BLaER1 (cell line): ENCODE results near the gene KCNIP3.
"Not testable (repeated sequence)": the region's sequence is repeated elsewhere in the genome, so short reads cannot be mapped to it uniquely, and the experiment has no call there.

ENCODE experiments used
- H3K27ac ChIP-seq: shearing (Covaris generic); formaldehyde crosslinking; 2 replicates; pipeline ENCODE4 v1.8.1; 2022
- H3K27me3 ChIP-seq: shearing (Covaris generic); formaldehyde crosslinking; 2 replicates; pipeline ENCODE4 v1.8.1; 2022
- H3K36me3 ChIP-seq: shearing (Covaris generic); formaldehyde crosslinking; 2 replicates; pipeline ENCODE4 v1.8.1; 2022
- H3K4me1 ChIP-seq: shearing (Covaris generic); formaldehyde crosslinking; 2 replicates; pipeline ENCODE4 v1.8.1; 2022
- H3K4me2 ChIP-seq: shearing (Covaris generic); formaldehyde crosslinking; 2 replicates; pipeline ENCODE4 v1.8.1; 2022
- H3K4me3 ChIP-seq: shearing (Covaris generic); formaldehyde crosslinking; 2 replicates; pipeline ENCODE4 v1.8.1; 2022
- H3K9ac ChIP-seq: shearing (Covaris generic); formaldehyde crosslinking; 2 replicates; pipeline ENCODE4 v1.8.1; 2022
- H3K9me3 ChIP-seq: shearing (Covaris generic); formaldehyde crosslinking; 2 replicates; pipeline ENCODE4 v1.8.1; 2022
- H4K20me1 ChIP-seq: shearing (Covaris generic); formaldehyde crosslinking; 2 replicates; pipeline ENCODE4 v1.8.1; 2022
- Cebpa-rat ChIP-seq: shearing (Covaris generic); IDR thresholded peaks from 2 replicates; pipeline ENCODE4 v1.8.1; 2022

The KCNIP3 gene

DNA sequence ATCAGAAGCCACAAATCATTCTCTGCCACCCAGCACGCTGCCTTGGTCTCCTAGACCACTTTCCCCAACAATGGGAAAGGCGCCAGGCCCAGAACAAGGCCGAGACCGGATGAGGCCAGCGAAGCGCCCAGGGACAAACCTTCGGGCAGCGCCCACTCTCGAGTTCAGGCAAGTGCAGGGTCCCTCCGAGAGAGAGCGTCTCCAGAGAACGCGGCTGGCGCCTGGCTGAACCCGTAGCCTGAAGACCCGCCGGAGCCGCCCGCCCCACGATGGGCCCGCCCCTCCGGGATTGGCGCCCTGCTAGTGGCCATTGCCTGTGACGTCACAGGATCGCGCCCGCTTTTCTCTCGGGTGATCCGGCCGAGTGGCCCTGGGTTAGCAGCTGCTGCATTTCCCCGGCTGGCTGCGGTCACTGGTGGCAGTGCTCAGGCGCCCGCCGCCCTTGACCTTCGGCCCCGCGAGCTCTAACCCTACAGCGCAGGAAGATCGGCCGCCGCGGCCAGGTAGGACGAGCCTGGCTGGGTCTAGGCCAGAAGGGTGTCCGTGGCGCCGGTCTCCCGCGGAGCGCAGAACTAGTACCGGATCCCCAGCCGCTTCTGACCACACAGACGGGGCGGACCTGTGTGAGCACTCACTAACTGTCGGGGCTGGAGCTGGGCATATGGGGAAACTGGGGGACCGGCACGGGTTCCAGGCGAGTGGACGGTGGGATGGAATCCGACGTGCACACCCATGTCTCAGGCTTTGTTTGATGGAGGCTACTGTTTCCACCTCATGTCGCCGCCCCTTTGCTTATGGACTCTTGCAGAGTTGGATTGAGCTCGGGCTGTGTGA lies 105.4 kb downstream of the KCNIP3 start, which contains the start of gene FAHD2A:
Gene FAHD2A, plus strand, starts transcription at position 339 of the 834 bp plus-strand sequence. CDS start 2,851 bp downstream, outside the sequence.
- no peak for TF ChIP-seq Cebpa-rat
- H4K20me1 ChIP-seq, result peaks cover 20% of the 10 kb centered on the region
- peak within 1 kb of the TSS; percentile 85 for H3K27ac ChIP-seq
- peak within 1 kb of the TSS; percentile 92 for H3K4me2 ChIP-seq
- no peaks in the 10 kb centered on the region for H3K27me3 ChIP-seq
- H3K4me1 ChIP-seq, result peaks cover 20% of the 10 kb centered on the region
- peak within 1 kb of the TSS; percentile 91 for H3K4me3 ChIP-seq
- peak within 1 kb of the TSS; percentile 88 for H3K9ac ChIP-seq
- H3K36me3 ChIP-seq, result peaks cover 13% of the 10 kb centered on the region
- no peaks in the 10 kb centered on the region for H3K9me3 ChIP-seq

DNA sequence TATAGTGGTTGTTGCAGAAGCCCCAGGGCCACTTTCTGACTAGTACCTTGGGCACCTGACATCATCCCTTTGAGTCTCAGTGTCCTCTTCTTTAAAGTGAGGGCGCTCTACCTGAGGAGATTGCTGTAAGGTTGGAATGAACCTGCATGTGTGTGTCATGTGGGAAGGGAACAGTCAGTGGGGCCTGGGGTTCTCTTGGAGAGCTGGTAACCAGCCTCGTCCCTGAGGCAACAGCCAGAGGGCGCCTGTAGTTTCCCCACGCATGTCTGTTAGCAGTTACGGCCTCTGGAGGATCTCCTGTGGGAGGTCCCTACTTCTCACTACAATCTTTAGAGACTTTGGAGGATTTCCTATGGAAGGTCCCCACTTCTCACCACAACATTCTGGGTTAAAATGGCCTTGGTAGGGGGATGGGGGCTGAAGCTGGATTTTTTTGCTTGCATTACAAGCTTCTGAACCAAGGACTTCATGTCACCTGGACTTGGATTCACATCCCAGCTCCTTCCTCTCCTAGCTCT lies 106.1 kb downstream of the KCNIP3 start:
- not testable (repeated sequence) for H3K9me3 ChIP-seq, H3K27me3 ChIP-seq
- peak overlapping the region; percentile 88 for H3K9ac ChIP-seq
- peak overlapping the region; percentile 92 for H3K4me2 ChIP-seq
- H3K4me1 ChIP-seq, result peaks cover 20% of the 10 kb centered on the region
- H4K20me1 ChIP-seq, result peaks cover 22% of the 10 kb centered on the region
- H3K36me3 ChIP-seq, result peaks cover 19% of the 10 kb centered on the region
- H3K27ac ChIP-seq, result peak overlapping the region; percentile 85
- peak overlapping the region; percentile 91 for H3K4me3 ChIP-seq

DNA sequence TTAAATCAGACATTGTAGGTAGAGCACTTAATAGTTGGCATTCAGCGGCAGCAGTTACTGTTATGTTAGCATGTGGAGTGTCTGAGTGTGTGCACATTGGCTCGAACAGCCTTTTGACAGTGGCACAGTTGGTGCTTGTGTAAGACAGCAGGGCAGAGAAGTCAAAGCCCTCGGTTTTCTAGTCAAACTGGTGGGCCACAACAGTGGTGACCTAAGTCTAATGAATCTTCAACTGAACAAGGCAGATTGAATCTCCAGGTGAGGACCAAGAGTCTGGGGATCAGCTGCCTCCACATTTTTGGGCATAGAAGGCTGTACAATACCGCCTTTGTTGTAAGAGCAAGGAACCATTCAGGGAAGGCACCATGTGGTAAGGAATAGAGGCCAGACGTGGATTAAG lies 106.7 kb downstream of the KCNIP3 start:
- H3K9me3 ChIP-seq, H3K27ac ChIP-seq, H3K27me3 ChIP-seq: not testable (repeated sequence)
- Histone ChIP-seq H4K20me1 (peaks cover 22% of the 10 kb centered on the region), H3K36me3 (peaks cover 25% of the 10 kb centered on the region), H3K4me3 (peak overlapping the region; percentile 91; the same call in 1 of the 2 replicates), H3K4me2 (peak overlapping the region; percentile 92), H3K4me1 (peaks cover 20% of the 10 kb centered on the region), H3K9ac (peak overlapping the region; percentile 88; the same call in 1 of the 2 replicates)

DNA sequence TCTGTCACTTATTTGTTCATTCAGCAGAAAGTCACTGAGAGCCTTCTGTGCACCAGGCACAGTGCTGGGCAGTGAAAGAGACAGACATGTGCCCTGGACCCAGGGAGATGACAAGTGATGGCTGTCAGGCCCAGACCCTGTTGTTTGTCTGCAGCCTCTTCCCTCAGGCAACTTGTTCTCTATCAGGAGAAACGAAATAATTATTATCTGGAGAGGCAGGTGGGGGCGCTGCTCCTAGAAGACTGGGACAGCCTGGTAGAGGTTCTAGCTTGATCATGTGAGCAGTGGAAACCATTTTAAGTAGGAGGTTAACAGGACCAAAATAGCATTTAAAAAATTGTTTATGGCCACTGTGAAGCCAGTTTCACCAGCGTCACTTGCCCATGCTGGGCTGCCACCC lies 107.5 kb downstream of the KCNIP3 start:
- peaks cover 20% of the 10 kb centered on the region for H3K4me1 ChIP-seq
- not testable (repeated sequence) for H3K4me2 ChIP-seq, H3K9me3 ChIP-seq, H3K4me3 ChIP-seq, H3K27ac ChIP-seq, H3K27me3 ChIP-seq, H3K9ac ChIP-seq
- peaks cover 32% of the 10 kb centered on the region for H3K36me3 ChIP-seq
- peaks cover 22% of the 10 kb centered on the region for H4K20me1 ChIP-seq

DNA sequence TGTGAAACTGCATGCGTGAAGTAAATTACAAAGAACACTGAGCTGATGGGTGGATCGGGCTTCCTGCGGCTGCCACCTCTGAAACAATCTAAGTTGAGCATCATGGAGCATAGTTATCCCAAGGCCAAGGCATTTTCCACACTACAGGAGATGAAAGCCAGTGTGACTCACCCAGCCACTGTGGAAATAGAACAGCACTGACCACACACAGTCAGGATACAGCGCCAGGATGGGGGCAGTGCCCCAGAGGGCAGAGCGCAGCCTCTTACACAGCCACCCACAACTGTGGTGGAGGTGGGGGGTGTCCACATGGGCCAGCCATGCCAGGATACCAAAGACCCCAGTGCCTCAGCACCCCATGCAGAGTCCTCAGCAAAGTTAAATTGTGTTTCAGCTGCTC lies 114.1 kb downstream of the KCNIP3 start:
- Histone ChIP-seq H3K36me3 (peaks cover 66% of the 10 kb centered on the region), H4K20me1 (peaks cover 29% of the 10 kb centered on the region; the same call in 1 of the 2 replicates), H3K4me1 (peaks cover 10% of the 10 kb centered on the region), H3K4me2 (peak overlapping the region; percentile 37)
- not testable (repeated sequence) for H3K27me3 ChIP-seq, H3K9ac ChIP-seq, H3K27ac ChIP-seq, H3K4me3 ChIP-seq, H3K9me3 ChIP-seq

DNA sequence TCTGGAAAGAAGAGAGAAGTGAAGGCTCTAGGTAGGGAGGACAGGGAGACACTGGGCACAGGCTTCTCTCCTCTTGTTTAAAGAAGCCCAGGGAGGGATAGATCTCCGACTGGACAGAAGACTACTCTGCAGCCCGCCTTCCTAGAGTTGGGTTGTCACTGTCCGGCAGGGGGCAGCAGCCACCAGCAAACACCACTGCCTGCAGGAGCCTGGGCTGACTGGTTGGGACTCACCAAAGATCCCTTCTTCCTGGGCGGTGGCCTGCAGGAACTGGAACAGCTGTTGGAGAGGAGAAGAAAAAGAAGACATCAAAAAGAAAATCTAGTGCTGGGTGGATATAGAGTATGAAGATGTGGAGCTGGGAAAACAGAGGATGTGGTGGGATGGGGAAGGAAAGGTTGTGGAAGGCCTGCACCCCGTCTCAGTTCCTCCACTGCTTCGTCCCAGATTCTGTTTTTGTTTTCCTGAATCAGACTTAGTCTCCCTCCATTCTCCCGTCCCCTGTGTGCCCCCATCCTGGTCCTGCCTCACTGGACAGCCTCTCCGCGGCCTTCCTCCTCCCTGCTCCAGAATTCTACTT lies 117.0 kb downstream of the KCNIP3 start:
- H3K27ac ChIP-seq, H3K4me3 ChIP-seq, H3K4me2 ChIP-seq, H3K27me3 ChIP-seq, H3K9ac ChIP-seq, H3K9me3 ChIP-seq: not testable (repeated sequence)
- H4K20me1 ChIP-seq, result peaks cover 22% of the 10 kb centered on the region; the same call in 1 of the 2 replicates
- H3K4me1 ChIP-seq, result peaks cover 10% of the 10 kb centered on the region
- peaks cover 43% of the 10 kb centered on the region for H3K36me3 ChIP-seq

DNA sequence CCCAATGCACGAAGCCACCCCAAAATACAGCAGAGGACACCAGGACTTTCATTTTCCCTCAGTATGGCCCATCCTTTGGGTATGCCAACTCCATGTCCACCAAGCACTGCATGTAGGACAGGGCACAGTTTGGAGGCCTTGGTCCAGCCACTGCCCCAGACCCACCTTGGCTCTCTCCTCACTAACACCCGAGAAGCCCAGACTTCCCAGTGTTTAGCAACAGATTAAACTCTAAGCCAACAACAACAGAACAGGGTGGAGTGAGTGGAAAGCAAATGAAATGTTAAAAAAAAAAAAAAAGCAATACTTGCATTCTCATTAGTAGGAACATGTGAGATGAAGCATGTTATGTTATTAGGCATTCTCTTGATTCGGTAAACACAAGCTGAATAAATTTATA lies 118.0 kb downstream of the KCNIP3 start:
- H3K4me2 ChIP-seq, H3K4me3 ChIP-seq, H3K27me3 ChIP-seq, H3K9me3 ChIP-seq, H3K9ac ChIP-seq, H3K27ac ChIP-seq: not testable (repeated sequence)
- Histone ChIP-seq H4K20me1 (peaks cover 21% of the 10 kb centered on the region; the same call in 1 of the 2 replicates), H3K4me1 (peaks cover 10% of the 10 kb centered on the region), H3K36me3 (peaks cover 35% of the 10 kb centered on the region)

DNA sequence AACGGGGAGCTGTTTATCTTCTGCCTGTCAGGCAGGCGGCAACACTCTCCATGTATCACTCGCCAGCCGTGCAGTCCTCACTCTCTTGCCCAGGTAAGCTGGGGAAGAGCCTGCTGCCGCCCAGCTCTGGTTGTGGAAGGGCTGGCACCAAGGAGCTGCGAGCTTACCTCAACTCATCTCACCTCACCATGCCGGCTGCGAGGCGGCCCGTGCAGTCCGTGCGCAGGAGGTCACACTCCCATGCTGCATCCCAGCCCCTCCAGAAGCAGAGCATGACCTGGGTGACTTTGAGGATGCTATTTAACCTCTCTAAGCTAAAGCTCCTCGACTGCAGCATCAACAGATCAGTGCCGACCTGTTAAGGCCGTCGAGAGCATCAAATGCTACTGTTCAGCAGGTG lies 118.4 kb downstream of the KCNIP3 start:
- H3K9me3 ChIP-seq, H3K4me2 ChIP-seq, H3K27ac ChIP-seq, H3K4me3 ChIP-seq, H3K9ac ChIP-seq, H3K27me3 ChIP-seq: not testable (repeated sequence)
- H4K20me1 ChIP-seq, result peaks cover 16% of the 10 kb centered on the region; the same call in 1 of the 2 replicates
- H3K36me3 ChIP-seq, result peaks cover 31% of the 10 kb centered on the region
- H3K4me1 ChIP-seq, result peaks cover 10% of the 10 kb centered on the region

DNA sequence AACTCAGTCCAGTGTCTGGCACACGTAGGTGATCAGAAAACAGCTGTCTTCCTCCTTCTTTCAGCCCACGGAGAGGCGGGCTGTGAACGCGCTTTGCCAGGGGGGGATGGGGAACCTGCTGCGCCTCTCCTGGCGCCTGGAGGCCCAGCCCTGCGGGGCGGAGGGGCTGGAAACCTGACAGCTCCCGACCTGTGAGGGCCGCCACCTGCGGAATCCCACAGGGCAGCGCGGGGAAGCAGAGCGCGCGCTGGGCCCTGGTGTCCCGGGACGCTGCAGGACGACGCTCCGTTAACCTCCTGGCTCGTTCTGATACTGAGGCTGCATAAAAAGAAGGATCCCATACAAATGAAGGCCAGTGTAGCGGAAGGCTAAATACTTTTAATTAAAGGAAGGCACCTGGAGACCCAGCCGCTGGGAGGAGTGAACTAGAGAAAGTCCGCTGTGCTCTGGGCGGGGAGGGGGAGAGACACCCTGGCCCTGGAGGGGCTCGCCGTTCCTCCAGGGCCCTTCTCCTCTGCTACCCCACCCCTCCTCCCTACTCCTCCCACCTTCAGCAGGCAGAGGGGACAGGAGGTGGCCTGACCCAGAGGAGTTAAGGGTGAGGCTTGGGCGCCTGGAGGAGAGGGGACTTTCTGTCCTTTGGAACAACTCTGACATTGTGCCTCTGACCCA lies 130.2 kb downstream of the KCNIP3 start:
- H3K9me3 ChIP-seq, H3K9ac ChIP-seq, H3K27me3 ChIP-seq, H3K4me2 ChIP-seq, H3K4me3 ChIP-seq, H3K36me3 ChIP-seq, H3K4me1 ChIP-seq, H3K27ac ChIP-seq, H4K20me1 ChIP-seq: not testable (repeated sequence)

DNA sequence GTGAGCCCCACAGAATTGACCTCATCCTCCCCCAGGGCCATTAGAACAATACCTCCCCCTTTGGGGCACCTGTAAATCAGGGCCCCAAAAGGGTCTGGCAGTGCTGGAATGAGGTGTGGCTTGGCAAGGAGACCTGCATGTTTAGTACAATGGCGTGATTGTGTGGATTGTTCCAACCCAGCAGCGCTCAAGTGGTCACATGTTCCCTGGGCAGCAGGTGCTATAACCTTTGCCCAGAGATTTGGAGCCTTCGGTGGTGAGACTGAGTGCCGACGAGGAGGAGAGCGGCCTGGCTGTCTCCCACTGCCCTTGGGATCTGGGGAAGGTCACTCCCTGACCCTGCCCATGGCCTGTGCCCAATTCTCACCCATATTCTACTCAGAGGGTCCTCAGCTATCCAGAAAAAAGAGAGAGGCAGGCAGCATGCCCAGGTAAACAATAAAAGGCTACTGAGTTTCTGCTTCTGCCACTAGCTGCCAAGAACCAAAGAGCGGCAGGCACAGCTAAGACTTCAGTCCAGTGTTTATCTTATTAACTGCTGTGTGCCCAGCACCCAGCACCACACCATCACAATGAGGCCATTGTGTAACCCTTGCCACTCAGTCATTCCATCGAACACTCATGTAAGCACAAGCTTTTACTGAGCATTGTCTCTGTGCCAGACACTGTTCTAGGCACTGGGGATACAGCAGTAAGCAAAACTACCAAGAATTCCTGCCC lies 132.8 kb downstream of the KCNIP3 start:
- H3K4me1 ChIP-seq, H4K20me1 ChIP-seq, H3K4me3 ChIP-seq, H3K4me2 ChIP-seq, H3K9ac ChIP-seq, H3K27ac ChIP-seq, H3K27me3 ChIP-seq, H3K36me3 ChIP-seq, H3K9me3 ChIP-seq: not testable (repeated sequence)

DNA sequence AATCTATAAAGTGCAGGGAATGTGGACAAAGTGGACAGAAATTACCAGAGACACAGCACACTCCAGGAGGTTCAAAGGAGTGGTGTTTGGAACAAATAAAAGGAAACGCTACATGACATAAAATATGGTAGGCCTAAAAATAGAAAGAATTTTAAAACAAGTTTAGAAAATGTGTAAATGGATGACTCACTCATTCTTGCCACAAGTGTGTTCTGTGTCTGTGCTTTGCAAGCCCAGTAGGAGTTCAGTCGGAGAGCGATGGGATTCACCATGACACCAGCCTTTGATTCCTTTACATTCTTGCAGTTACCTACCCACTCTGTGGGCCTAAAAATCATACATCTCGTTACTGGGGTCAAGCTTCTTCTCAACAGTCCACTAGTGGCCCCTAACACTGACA lies 136.2 kb downstream of the KCNIP3 start:
- H3K4me2 ChIP-seq, H3K4me3 ChIP-seq, H3K9me3 ChIP-seq, H3K27me3 ChIP-seq, H3K4me1 ChIP-seq, H3K27ac ChIP-seq, H3K9ac ChIP-seq, H4K20me1 ChIP-seq, H3K36me3 ChIP-seq: not testable (repeated sequence)

DNA sequence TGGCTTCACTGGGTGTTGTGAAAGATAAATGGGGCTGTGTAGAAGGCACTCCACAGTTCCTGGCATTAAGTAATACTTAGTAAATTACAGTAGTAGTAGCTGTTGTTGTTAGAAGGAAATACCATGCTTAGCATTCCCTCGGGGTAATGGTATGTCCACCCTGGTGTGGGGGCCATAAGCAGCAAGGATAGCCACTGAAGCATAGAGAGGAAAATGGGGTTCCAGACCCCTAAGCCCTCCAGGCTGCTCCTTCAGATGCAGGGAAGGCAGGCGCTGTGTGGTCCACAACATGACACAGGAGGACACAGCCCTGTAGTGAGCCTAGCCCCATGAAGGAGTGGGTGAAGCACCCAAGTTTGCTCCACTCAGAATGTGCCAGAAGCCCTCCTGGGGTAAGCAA lies 136.8 kb downstream of the KCNIP3 start:
- not testable (repeated sequence) for H3K27ac ChIP-seq, H3K36me3 ChIP-seq, H3K4me2 ChIP-seq, H3K9me3 ChIP-seq, H3K27me3 ChIP-seq, H3K4me1 ChIP-seq, H3K4me3 ChIP-seq, H4K20me1 ChIP-seq, H3K9ac ChIP-seq

DNA sequence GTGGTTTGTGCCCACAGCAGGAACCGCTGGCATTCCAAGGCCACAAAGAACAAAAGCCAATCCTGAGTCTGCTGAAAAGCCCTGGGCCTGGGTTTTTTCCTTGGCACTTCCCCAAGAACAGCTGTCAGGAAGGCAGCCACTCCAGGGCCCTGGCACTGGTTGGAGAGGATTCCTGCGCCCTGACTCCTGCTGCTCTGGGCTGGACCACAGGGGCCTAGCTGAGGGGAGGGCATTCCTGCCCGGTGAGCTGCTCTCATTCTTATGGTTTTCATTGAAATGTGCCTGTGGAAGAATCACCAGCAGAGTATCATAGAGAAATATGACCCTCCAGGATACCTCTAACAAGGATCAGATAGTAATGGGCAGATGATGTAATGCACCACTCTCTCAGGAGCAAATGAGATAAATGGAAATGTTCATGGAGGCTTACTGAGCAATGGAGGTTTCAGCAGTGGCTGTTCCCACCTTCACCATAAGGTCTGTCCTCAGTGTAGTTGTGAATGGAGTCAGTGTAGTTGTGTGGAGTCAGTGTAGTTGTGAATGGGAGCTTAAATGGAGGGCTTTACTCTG lies 137.4 kb downstream of the KCNIP3 start:
- not testable (repeated sequence) for H3K4me2 ChIP-seq, H3K9ac ChIP-seq, H3K27ac ChIP-seq, H3K4me3 ChIP-seq, H3K4me1 ChIP-seq, H3K36me3 ChIP-seq, H4K20me1 ChIP-seq, H3K27me3 ChIP-seq, H3K9me3 ChIP-seq
